Nasal cavity respiratory epithelium epithelial cell of viscerocranial mucosa (primary cell): Measurements from ENCODE around the gene TMX2. TPM values are rescaled to one million over a fixed set of nuclear protein-coding genes. Genes with fewer than 3 reads are reported as not detected.

Experiments
- total RNA-seq: library from RNA; depleted of rRNA; stranded (reverse); fragments of >200 nt; gene quantifications from 2 replicates; pipeline ENCODE4 v1.2.3, GENCODE V29; 2014

TMX2 gene, protein sequence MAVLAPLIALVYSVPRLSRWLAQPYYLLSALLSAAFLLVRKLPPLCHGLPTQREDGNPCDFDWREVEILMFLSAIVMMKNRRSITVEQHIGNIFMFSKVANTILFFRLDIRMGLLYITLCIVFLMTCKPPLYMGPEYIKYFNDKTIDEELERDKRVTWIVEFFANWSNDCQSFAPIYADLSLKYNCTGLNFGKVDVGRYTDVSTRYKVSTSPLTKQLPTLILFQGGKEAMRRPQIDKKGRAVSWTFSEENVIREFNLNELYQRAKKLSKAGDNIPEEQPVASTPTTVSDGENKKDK
- total RNA-seq = 89.5 and 95.5 TPM in 2 replicates

GRCh38 chr11:57712256-57713150 lies at the start of gene TMX2:
TMX2 (plus strand) TSS chr11:57712593; CDS start chr11:57712619, 26 bp downstream.

GRCh38 chr11:57667736-57668433 lies 44.5 kb upstream of the TMX2 start, which contains the start of gene ZDHHC5:
ZDHHC5 (plus strand) TSS chr11:57668114; CDS start chr11:57673091, 4,977 bp downstream.

GRCh38 chr11:57711414-57712255 lies 758 bp upstream of the TMX2 start, which contains the start of gene MED19:
MED19 (minus strand) TSS chr11:57712215; CDS start chr11:57712179, 36 bp downstream.

GRCh38 chr11:57741132-57742086 lies 29.0 kb downstream of the TMX2 start, which contains the start of gene SELENOH:
SELENOH (plus strand) TSS chr11:57741491; CDS start chr11:57741596, 105 bp downstream.

DNA sequence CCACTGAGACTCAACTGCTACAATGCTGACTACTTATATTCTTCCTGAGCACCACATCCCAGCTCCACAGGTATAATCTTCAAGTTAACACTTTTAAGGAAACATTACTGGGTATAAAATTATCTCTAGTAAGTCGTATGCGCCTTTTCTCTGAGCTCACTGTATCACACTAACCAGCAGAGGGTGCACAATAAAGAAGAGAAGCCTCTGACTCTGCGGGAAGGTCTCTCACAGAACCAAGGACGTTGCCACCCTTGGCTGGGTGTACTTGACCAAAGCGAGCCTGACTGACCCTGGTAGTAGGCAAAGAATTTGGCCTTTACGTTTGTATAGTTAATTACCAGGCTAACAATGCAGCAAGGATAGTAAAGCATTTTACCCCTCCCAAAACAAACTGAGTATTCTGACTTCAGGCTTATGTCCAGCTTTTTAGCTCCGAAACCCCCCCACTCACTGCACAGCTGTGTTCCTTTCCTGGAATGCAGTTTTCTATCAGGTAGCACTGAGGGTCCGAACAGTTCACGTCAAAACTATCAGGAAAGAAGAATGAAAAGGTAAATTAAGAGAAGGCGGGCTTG lies 39.4 kb downstream of the TMX2 start, which contains the start of gene BTBD18:
Gene BTBD18, minus strand, starts transcription at position 144 of the 578 bp plus-strand sequence. CDS start 631 bp downstream, outside the sequence.

DNA sequence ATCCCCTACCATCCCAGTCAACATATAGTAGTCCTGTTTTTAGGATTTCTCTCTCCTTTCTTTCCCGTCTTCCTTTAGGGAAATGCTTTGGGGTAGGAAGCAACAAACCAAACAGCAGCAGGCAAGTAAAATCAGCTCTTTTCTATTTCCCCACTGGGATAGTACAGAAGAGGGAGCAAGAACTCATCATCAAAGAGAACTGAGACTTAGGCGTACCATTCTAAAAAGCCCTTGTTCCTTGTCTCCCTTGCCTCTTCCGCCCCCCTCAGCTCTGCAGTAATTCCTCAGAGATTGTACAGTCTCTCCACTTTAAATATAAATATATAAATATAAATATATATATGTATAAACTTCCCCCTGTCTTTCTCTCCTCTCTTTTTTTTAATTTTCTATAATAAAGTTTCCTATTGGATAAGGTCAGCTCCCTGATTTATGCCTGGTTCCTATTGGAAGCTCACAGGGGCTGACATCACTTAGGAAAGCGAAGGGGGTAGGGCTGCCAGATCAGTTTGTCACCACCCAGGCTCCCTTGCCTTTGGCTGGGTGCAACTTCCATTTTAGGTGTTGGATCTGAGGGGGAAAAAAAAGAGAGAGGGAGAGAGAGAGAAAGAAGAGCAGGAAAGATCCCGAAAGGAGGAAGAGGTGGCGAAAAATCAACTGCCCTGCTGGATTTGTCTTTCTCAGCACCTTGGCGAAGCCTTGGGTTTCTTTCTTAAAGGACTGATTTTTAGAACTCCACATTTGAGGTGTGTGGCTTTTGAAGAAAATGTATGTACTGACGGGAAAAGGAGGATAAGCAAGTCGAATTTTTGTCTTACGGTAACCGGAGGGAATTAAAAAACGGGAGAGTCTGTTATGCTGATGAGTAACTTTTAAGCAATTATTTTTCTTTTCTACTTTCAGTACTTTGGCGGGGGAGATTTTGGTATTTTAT lies 49.2 kb downstream of the TMX2 start, which contains the start of gene CTNND1:
Gene CTNND1, plus strand, starts transcription at position 502 of the 934 bp plus-strand sequence. CDS start 29,677 bp downstream, outside the sequence.

Other genes starting within 250 kb of the TMX2 start
- gene SLC43A1, start 196.9 kb upstream of the TMX2 start, total RNA-seq = 2.0 and 2.1 TPM in 2 replicates
- gene TIMM10, start 181.8 kb upstream of the TMX2 start, total RNA-seq = 32.3 and 69.0 TPM in 2 replicates
- gene SMTNL1, start 175.0 kb upstream of the TMX2 start, total RNA-seq = not detected in 2 replicates
- gene UBE2L6, start 144.9 kb upstream of the TMX2 start, total RNA-seq = 10.3 and 48.4 TPM in 2 replicates
- 0.68 and 10.0 TPM in 2 replicates for gene SERPING1, start 114.9 kb upstream of the TMX2 start, total RNA-seq
- gene YPEL4, start 62.7 kb upstream of the TMX2 start, total RNA-seq = under 0.01 and 0.07 TPM in 2 replicates
- 22.4 and 24.9 TPM in 2 replicates for gene CLP1, start 54.8 kb upstream of the TMX2 start, total RNA-seq
- gene ZDHHC5, start 44.5 kb upstream of the TMX2 start, total RNA-seq = 45.5 and 79.9 TPM in 2 replicates
- 13.8 and 18.8 TPM in 2 replicates for gene MED19, start 378 bp upstream of the TMX2 start, total RNA-seq
- 73.5 and 83.4 TPM in 2 replicates for gene SELENOH, start 28.9 kb downstream of the TMX2 start, total RNA-seq
- not detected in 2 replicates for gene BTBD18, start 39.2 kb downstream of the TMX2 start, total RNA-seq
- gene CTNND1, start 49.2 kb downstream of the TMX2 start, total RNA-seq = 174 and 308 TPM in 2 replicates